ENCODE results near the gene SLC2A4RG. TPM values are rescaled to one million over a fixed set of nuclear protein-coding genes. Genes with fewer than 3 reads are reported as not detected.

The SLC2A4RG gene
- total and polyA plus RNA-seq, 2 experiments from 2014 or later: 21.3 to 63.9 TPM

GRCh38 chr20:63694584-63695423, 44.8 kb upstream of the SLC2A4RG start:
- Histone ChIP-seq H3K4me1 (ENCODE audit: insufficient read depth) (peaks cover 22% of the 10 kb centered on the region), H3K36me3 (ENCODE audit: low read depth) (no peaks in the 10 kb centered on the region), H3K9me2 (ENCODE audit: insufficient read depth) (no peaks in the 10 kb centered on the region), H3K27me3 (replicated peaks; ENCODE audit: insufficient read depth) (no peaks in the 10 kb centered on the region), H2AFZ (no peak overlapping the region), H3K27ac (no peak overlapping the region), H3K4me3 (no peak overlapping the region), H3K79me2 (ENCODE audit: insufficient read depth) (peaks cover 1% of the 10 kb centered on the region; the same call in 1 of the 2 replicates), H4K20me1 (ENCODE audit: insufficient read depth) (no peaks in the 10 kb centered on the region), H3F3A (ENCODE audit: insufficient read depth) (no peaks in the 10 kb centered on the region; the same call in 1 of the 2 replicates), H3K9me3 (ENCODE audit: low read depth) (no peaks in the 10 kb centered on the region), H3K9ac (no peak overlapping the region), H3K4me2 (ENCODE audit: unreplicated experiment) (no peak overlapping the region)
- in situ Hi-C loops (cut with MboI): no loop called here
- TF ChIP-seq EZH2phosphoT487 (IDR thresholded peaks at IDR 0.05; ENCODE audit: insufficient read depth, low read depth): no peak
- TF ChIP-seq EZH2 (IDR thresholded peaks at IDR 0.05; ENCODE audit: insufficient read depth, poor library complexity, severe bottlenecking): no peak
- no peak for DNase-seq
- WGBS, 2 experiments (ENCODE audit: low coverage in 1 of 2, low lambda C conversion rate in 2 of 2, missing lambda C conversion rate in 2 of 2): 87 to 92% methylated on average over 32 of the region's 37 CpGs

- H3K9ac ChIP-seq: no peak overlapping the region
- in situ Hi-C loops (cut with MboI): no loop called here
- 70 to 75% methylated on average over 24 to 25 of the region's 25 CpGs for WGBS, 2 experiments (ENCODE audit: low coverage in 1 of 2, low lambda C conversion rate in 2 of 2, missing lambda C conversion rate in 2 of 2)
- H3K36me3 ChIP-seq (ENCODE audit: low read depth): no peaks in the 10 kb centered on the region
- H3K4me3 ChIP-seq: no peak overlapping the region
- no peak overlapping the region for H3K27ac ChIP-seq
- H3K4me1 ChIP-seq (ENCODE audit: insufficient read depth): peaks cover 24% of the 10 kb centered on the region
- no peak for DNase-seq
- no peaks in the 10 kb centered on the region for H3K9me2 ChIP-seq (ENCODE audit: insufficient read depth)
- no peaks in the 10 kb centered on the region for H3K9me3 ChIP-seq (ENCODE audit: low read depth)
- peaks cover 8% of the 10 kb centered on the region; the same call in 1 of the 2 replicates for H3K79me2 ChIP-seq (ENCODE audit: insufficient read depth)
- H4K20me1 ChIP-seq (ENCODE audit: insufficient read depth): no peaks in the 10 kb centered on the region
- H3F3A ChIP-seq (ENCODE audit: insufficient read depth): no peaks in the 10 kb centered on the region; the same call in 1 of the 2 replicates
- no peaks in the 10 kb centered on the region for H3K27me3 ChIP-seq (replicated peaks; ENCODE audit: insufficient read depth)
- H3K4me2 ChIP-seq (ENCODE audit: unreplicated experiment): no peak overlapping the region
- no peak overlapping the region for H2AFZ ChIP-seq
- TF ChIP-seq EZH2phosphoT487 (IDR thresholded peaks at IDR 0.05; ENCODE audit: insufficient read depth, low read depth): no peak
Measured at GRCh38 chr20:63695424-63696305, 43.9 kb upstream of the SLC2A4RG start.

DNA sequence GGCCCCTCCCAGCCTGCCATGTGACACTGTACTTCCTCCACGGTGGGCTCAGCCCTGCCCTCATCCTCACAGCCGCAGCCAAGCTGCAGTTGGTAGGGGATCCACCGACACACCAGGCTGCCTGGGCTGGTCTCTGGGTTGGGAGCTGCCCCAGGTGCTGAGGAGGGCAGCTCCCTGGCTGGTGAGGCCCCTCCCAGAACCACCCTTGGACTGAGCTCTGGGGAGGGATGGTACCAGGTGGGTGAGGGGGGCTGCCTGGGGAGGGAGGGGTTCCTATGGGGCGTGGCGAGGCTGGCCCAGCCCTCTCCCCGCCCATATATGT, 43.3 kb upstream of the SLC2A4RG start:
- Histone ChIP-seq H3K4me3 (0 out of 2 replicates have a peak overlapping the region, but pooled peaks have one; percentile 47), H3K27me3 (replicated peaks; ENCODE audit: insufficient read depth) (no peaks in the 10 kb centered on the region), H3K27ac (no peak overlapping the region), H4K20me1 (ENCODE audit: insufficient read depth) (no peaks in the 10 kb centered on the region), H3K9me3 (ENCODE audit: low read depth) (no peaks in the 10 kb centered on the region), H3K4me1 (ENCODE audit: insufficient read depth) (peaks cover 24% of the 10 kb centered on the region), H2AFZ (no peak overlapping the region), H3K9me2 (ENCODE audit: insufficient read depth) (no peaks in the 10 kb centered on the region), H3K9ac (no peak overlapping the region; the same call in 1 of the 2 replicates), H3K4me2 (ENCODE audit: unreplicated experiment) (no peak overlapping the region), H3K36me3 (ENCODE audit: low read depth) (no peaks in the 10 kb centered on the region), H3K79me2 (ENCODE audit: insufficient read depth) (peaks cover 8% of the 10 kb centered on the region; the same call in 1 of the 2 replicates), H3F3A (ENCODE audit: insufficient read depth) (no peaks in the 10 kb centered on the region; the same call in 1 of the 2 replicates)
- peak; percentile 44 for DNase-seq
- TF ChIP-seq EZH2 (IDR thresholded peaks at IDR 0.05; ENCODE audit: insufficient read depth, poor library complexity, severe bottlenecking) (no peak), EZH2phosphoT487 (IDR thresholded peaks at IDR 0.05; ENCODE audit: insufficient read depth, low read depth) (no peak)
- 44 to 58% methylated on average over 3 to 6 of the region's 6 CpGs for WGBS, 2 experiments (ENCODE audit: low coverage in 1 of 2, low lambda C conversion rate in 2 of 2, missing lambda C conversion rate in 2 of 2)
- in situ Hi-C loops (cut with MboI): no loop called here

DNA sequence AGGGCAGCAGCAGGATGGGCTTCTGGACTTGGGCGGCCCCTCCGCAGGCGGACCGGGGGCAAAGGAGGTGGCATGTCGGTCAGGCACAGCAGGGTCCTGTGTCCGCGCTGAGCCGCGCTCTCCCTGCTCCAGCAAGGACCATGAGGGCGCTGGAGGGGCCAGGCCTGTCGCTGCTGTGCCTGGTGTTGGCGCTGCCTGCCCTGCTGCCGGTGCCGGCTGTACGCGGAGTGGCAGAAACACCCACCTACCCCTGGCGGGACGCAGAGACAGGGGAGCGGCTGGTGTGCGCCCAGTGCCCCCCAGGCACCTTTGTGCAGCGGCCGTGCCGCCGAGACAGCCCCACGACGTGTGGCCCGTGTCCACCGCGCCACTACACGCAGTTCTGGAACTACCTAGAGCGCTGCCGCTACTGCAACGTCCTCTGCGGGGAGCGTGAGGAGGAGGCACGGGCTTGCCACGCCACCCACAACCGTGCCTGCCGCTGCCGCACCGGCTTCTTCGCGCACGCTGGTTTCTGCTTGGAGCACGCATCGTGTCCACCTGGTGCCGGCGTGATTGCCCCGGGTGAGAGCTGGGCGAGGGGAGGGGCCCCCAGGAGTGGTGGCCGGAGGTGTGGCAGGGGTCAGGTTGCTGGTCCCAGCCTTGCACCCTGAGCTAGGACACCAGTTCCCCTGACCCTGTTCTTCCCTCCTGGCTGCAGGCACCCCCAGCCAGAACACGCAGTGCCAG, 42.8 kb upstream of the SLC2A4RG start, which contains the start of gene TNFRSF6B:
Gene TNFRSF6B, plus strand, starts transcription at position 25 of the 729 bp plus-strand sequence. Its CDS starts 116 bp downstream, at position 141.
- Histone ChIP-seq H3K4me2 (ENCODE audit: unreplicated experiment) (peak within 1 kb of the TSS; percentile 25), H3F3A (ENCODE audit: insufficient read depth) (no peaks in the 10 kb centered on the region; the same call in 1 of the 2 replicates), H3K9me2 (ENCODE audit: insufficient read depth) (no peaks in the 10 kb centered on the region), H3K4me1 (ENCODE audit: insufficient read depth) (peaks cover 24% of the 10 kb centered on the region), H3K36me3 (ENCODE audit: low read depth) (no peaks in the 10 kb centered on the region), H3K9ac (peak within 1 kb of the TSS; percentile 44), H2AFZ (no peak within 1 kb of the TSS), H3K4me3 (peak within 1 kb of the TSS; percentile 47), H3K79me2 (ENCODE audit: insufficient read depth) (peaks cover 8% of the 10 kb centered on the region; the same call in 1 of the 2 replicates), H3K27me3 (replicated peaks; ENCODE audit: insufficient read depth) (no peaks in the 10 kb centered on the region), H4K20me1 (ENCODE audit: insufficient read depth) (no peaks in the 10 kb centered on the region), H3K27ac (no peak within 1 kb of the TSS), H3K9me3 (ENCODE audit: low read depth) (no peaks in the 10 kb centered on the region)
- TF ChIP-seq EZH2 (IDR thresholded peaks at IDR 0.05; ENCODE audit: insufficient read depth, poor library complexity, severe bottlenecking): no peak
- 20 to 23% methylated on average over 30 to 50 of the region's 52 CpGs for WGBS, 2 experiments (ENCODE audit: low coverage in 1 of 2, low lambda C conversion rate in 2 of 2, missing lambda C conversion rate in 2 of 2)
- DNase-seq: peak; percentile 47
- in situ Hi-C loops (cut with MboI): no loop called here

Data from GM23248 (cell line).